OCI-LY7 (cell line): ENCODE results near the gene OTUD6A. TPM values are rescaled to one million over a fixed set of nuclear protein-coding genes. Genes with fewer than 3 reads are reported as not detected.

Source experiments
- BruUV-seq: library from RNA; stranded (reverse); fragments of 400-500 nt; replicated peaks from 2 replicates; lab custom pipeline; 2021; lab: Mats Ljungman, UMichigan
- CTCF ChIA-PET: fragments of 300-600 bp; sonication (Branson Sonifier 250); formaldehyde crosslinking; loops from one replicate; lab custom pipeline; 2022; ENCODE audit warnings: antibody characterized with exemption; ENCODE audit not compliant: unreplicated experiment; lab: Charles Lee
- POLR2A ChIA-PET: fragments of 300-600 bp; sonication (Branson Sonifier 250); formaldehyde crosslinking; loops from one replicate; lab custom pipeline; 2022; ENCODE audit warnings: antibody characterized with exemption; lab: Charles Lee
- DNase-seq: peaks from one replicate; pipeline ENCODE4 v3.0.0-alpha.2; 2015; ENCODE audit warnings: low spot score
- H2AFZ ChIP-seq: fragments of 200-600 bp; sonication (generic), shearing (Covaris generic); 2 replicates; pipeline ENCODE4 v1.6.1; 2014; ENCODE audit warnings: mild to moderate bottlenecking, antibody characterized with exemption, low read length, moderate library complexity
- H3K27ac ChIP-seq: fragments of 200-600 bp; sonication (generic); 2 replicates; pipeline ENCODE4 v1.5.1; 2014; ENCODE audit warnings: mixed run types, low read depth, mild to moderate bottlenecking, moderate library complexity, low read length, inconsistent platforms; ENCODE audit not compliant: poor library complexity, severe bottlenecking
- H3K36me3 ChIP-seq: fragments of 200-600 bp; sonication (generic); 2 replicates; pipeline ENCODE4 v1.6.1; 2014; ENCODE audit warnings: mild to moderate bottlenecking, antibody characterized with exemption, low read length, moderate library complexity, mixed read lengths; ENCODE audit not compliant: insufficient read depth
- H3K4me1 ChIP-seq: fragments of 200-600 bp; sonication (generic); 2 replicates; pipeline ENCODE4 v1.5.1; 2014; ENCODE audit warnings: mild to moderate bottlenecking, low read length; ENCODE audit not compliant: insufficient read depth, poor library complexity, severe bottlenecking
- H3K4me2 ChIP-seq: fragments of 200-600 bp; sonication (generic); 2 replicates; pipeline ENCODE4 v1.6.1; 2014; ENCODE audit warnings: mild to moderate bottlenecking, low read length
- H3K4me3 ChIP-seq: fragments of 200-600 bp; sonication (generic); 2 replicates; pipeline ENCODE4 v1.5.1; 2014; ENCODE audit warnings: mild to moderate bottlenecking, low read depth, low read length; ENCODE audit not compliant: poor library complexity, severe bottlenecking
- H3K79me2 ChIP-seq: fragments of 200-600 bp; sonication (generic); 2 replicates; pipeline ENCODE4 v1.6.1; 2016; ENCODE audit warnings: low read depth, mild to moderate bottlenecking, low read length, moderate library complexity, mixed read lengths; ENCODE audit not compliant: insufficient read depth
- H3K9me2 ChIP-seq: fragments of 200-600 bp; sonication (generic); 2 replicates; pipeline ENCODE4 v1.6.1; 2016; ENCODE audit warnings: mild to moderate bottlenecking, low read length, mixed read lengths; ENCODE audit not compliant: insufficient read depth
- H3K9me3 ChIP-seq: fragments of 200-600 bp; sonication (generic); 2 replicates; pipeline ENCODE4 v1.6.1; 2014; ENCODE audit warnings: mild to moderate bottlenecking, mixed run types, low read length, mixed read lengths
- H4K20me1 ChIP-seq: fragments of 200-600 bp; sonication (generic); 2 replicates; pipeline ENCODE4 v1.6.1; 2014; ENCODE audit warnings: mild to moderate bottlenecking, antibody characterized with exemption, low read length, moderate library complexity, mixed read lengths; ENCODE audit not compliant: insufficient read depth
- CTCF ChIP-seq: fragments of 200-600 bp; sonication (generic); conservative IDR thresholded peaks from 2 replicates; pipeline ENCODE4 v1.5.1; 2014; ENCODE audit warnings: mild to moderate bottlenecking, antibody characterized with exemption, low read length, moderate library complexity, mixed read lengths
- EZH2phosphoT487 ChIP-seq: fragments of 200-600 bp; sonication (generic); IDR thresholded peaks from 2 replicates; pipeline ENCODE4 v1.6.1; 2018; ENCODE audit warnings: low read depth, borderline replicate concordance, mild to moderate bottlenecking, mixed run types, antibody characterized with exemption, low read length, moderate library complexity, mixed read lengths
- intact Hi-C: fragments of 100-400 bp; cut with micrococcal nuclease; formaldehyde crosslinking; loops from one replicate; pipeline ENCODE4 v1.10.0; 2022; ENCODE audit not compliant: unreplicated experiment
- total RNA-seq, 2 experiments: library from RNA; depleted of rRNA in 1 of 2; stranded (reverse); fragments of >200 nt in 1 of 2; shearing (Covaris generic) in 1 of 2; gene quantifications; 2 replicates each; pipeline ENCODE4 v1.2.3, GENCODE V29; 2014 to 2022

Gene OTUD6A
- total RNA-seq, 2 experiments from 2014 or later, result not detected

GRCh38 chrX:70013466-70014381, 48.5 kb upstream of the OTUD6A start:
- Histone ChIP-seq H3K4me1 (no peaks in the 10 kb centered on the region), H2AFZ (no peak overlapping the region), H3K4me2 (no peak overlapping the region), H3K79me2 (no peaks in the 10 kb centered on the region), H3K9me3 (no peaks in the 10 kb centered on the region), H3K9me2 (no peaks in the 10 kb centered on the region), H3K36me3 (no peaks in the 10 kb centered on the region), H3K4me3 (no peak overlapping the region), H3K27ac (no peak overlapping the region), H4K20me1 (no peaks in the 10 kb centered on the region)
- no peak for DNase-seq
- BruUV-seq, result no TSS peak
- TF ChIP-seq EZH2phosphoT487, result no peak
- TF ChIP-seq CTCF, result no peak
- intact Hi-C loops, result no loop called here
- ChIA-PET CTCF (no interaction called here), POLR2A (no interaction called here)

- H3K27ac ChIP-seq, result no peak overlapping the region
- no peak overlapping the region for H2AFZ ChIP-seq
- TF ChIP-seq EZH2phosphoT487 (no peak), CTCF (no peak)
- H3K9me2 ChIP-seq, result no peaks in the 10 kb centered on the region
- no peak overlapping the region for H3K4me3 ChIP-seq
- no peaks in the 10 kb centered on the region for H4K20me1 ChIP-seq
- H3K36me3 ChIP-seq, result no peaks in the 10 kb centered on the region
- POLR2A ChIA-PET, result interaction anchor here (0.6 kb wide), 1 partner anchor 31 kb away, joined by 8 read pairs; no protein-coding TSS in a partner anchor
- no TSS peak for BruUV-seq
- CTCF ChIA-PET, result no interaction called here
- H3K4me1 ChIP-seq, result no peaks in the 10 kb centered on the region
- intact Hi-C loops, result no loop called here
- DNase-seq, result no peak
- no peak overlapping the region for H3K4me2 ChIP-seq
- H3K79me2 ChIP-seq, result no peaks in the 10 kb centered on the region
- H3K9me3 ChIP-seq, result no peaks in the 10 kb centered on the region
Measured at GRCh38 chrX:70016513-70016912, 45.7 kb upstream of the OTUD6A start.

GRCh38 chrX:70022616-70023015, 39.6 kb upstream of the OTUD6A start:
- CTCF ChIA-PET, result no interaction called here
- H3K9me2 ChIP-seq, result no peaks in the 10 kb centered on the region

More at GRCh38 chrX:70022616-70023015, 39.6 kb upstream of the OTUD6A start:
- no peak overlapping the region for H3K4me3 ChIP-seq
- no peaks in the 10 kb centered on the region for H3K4me1 ChIP-seq
- H4K20me1 ChIP-seq, result no peaks in the 10 kb centered on the region
- TF ChIP-seq EZH2phosphoT487 (no peak), CTCF (no peak)
- no peaks in the 10 kb centered on the region for H3K79me2 ChIP-seq
- BruUV-seq, result no TSS peak
- POLR2A ChIA-PET, result no interaction called here
- H3K27ac ChIP-seq, result no peak overlapping the region
- H3K9me3 ChIP-seq, result no peaks in the 10 kb centered on the region
- no peak overlapping the region for H2AFZ ChIP-seq
- intact Hi-C loops, result no loop called here
- H3K4me2 ChIP-seq, result no peak overlapping the region
- no peaks in the 10 kb centered on the region for H3K36me3 ChIP-seq
- DNase-seq, result no peak
